ENCODE results near the gene UBXN2A. TPM values are rescaled to one million over a fixed set of nuclear protein-coding genes. Genes with fewer than 3 reads are reported as not detected.
"Not testable (repeated sequence)": the region's sequence is repeated elsewhere in the genome, so short reads cannot be mapped to it uniquely, and the experiment has no call there.

UBXN2A gene
- total RNA-seq, 2 experiments from 2014 or later = 11.8 to 12.2 TPM

- intact Hi-C loops (cut with micrococcal nuclease) = no loop called here
- H3K9me3 Mint-ChIP-seq = no peaks in the 10 kb centered on the region
- no peaks in the 10 kb centered on the region for H3K4me1 Mint-ChIP-seq (ENCODE audit: low read depth)
- H3K27ac Mint-ChIP-seq = no peak overlapping the region
- POLR2A ChIA-PET = interaction anchor here (1.2 kb wide), 1 partner anchor 81 kb away, joined by 4 read pairs; the partner anchor contains the start of gene ATAD2B
- no peak overlapping the region for H3K4me3 Mint-ChIP-seq
- CTCF ChIA-PET = interaction anchor here (1.1 kb wide), 1 partner anchor 183 kb away, joined by 3 read pairs; no protein-coding TSS in a partner anchor
- DNase-seq = no peak
- peaks cover 28% of the 10 kb centered on the region for H3K27me3 Mint-ChIP-seq
- H3K36me3 Mint-ChIP-seq = no peaks in the 10 kb centered on the region
Observed at GRCh38 chr2:24007693-24008092, 67.4 kb downstream of the UBXN2A start.

- POLR2A ChIA-PET = no interaction called here
- Mint-ChIP-seq H3K4me1 (ENCODE audit: low read depth) (no peaks in the 10 kb centered on the region), H3K27me3 (peaks cover 29% of the 10 kb centered on the region), H3K9me3 (no peaks in the 10 kb centered on the region), H3K36me3 (no peaks in the 10 kb centered on the region), H3K4me3 (no peak overlapping the region), H3K27ac (no peak overlapping the region)
- CTCF ChIA-PET = no interaction called here
- intact Hi-C loops (cut with micrococcal nuclease) = no loop called here
- DNase-seq = no peak
Observed at GRCh38 chr2:24008672-24009366, 68.6 kb downstream of the UBXN2A start.

GRCh38 chr2:24009367-24009679 is 69.1 kb downstream of the UBXN2A start:
- DNase-seq = no peak
- Mint-ChIP-seq H3K27ac (no peak overlapping the region), H3K27me3 (peaks cover 29% of the 10 kb centered on the region), H3K9me3 (no peaks in the 10 kb centered on the region), H3K4me3 (no peak overlapping the region), H3K4me1 (ENCODE audit: low read depth) (no peaks in the 10 kb centered on the region), H3K36me3 (no peaks in the 10 kb centered on the region)
- ChIA-PET POLR2A (no interaction called here), CTCF (no interaction called here)
- intact Hi-C loops (cut with micrococcal nuclease) = no loop called here

GRCh38 chr2:24009680-24010476 is 69.6 kb downstream of the UBXN2A start, which contains the start of gene MFSD2B:
Gene MFSD2B, plus strand, starts transcription at chr2:24010085. Its CDS starts 12 bp downstream, at chr2:24010097.
- H3K27ac Mint-ChIP-seq = no peak within 1 kb of the TSS
- H3K4me3 Mint-ChIP-seq = no peak within 1 kb of the TSS
- intact Hi-C loops (cut with micrococcal nuclease) = no loop called here
- peaks cover 29% of the 10 kb centered on the region for H3K27me3 Mint-ChIP-seq
- ChIA-PET POLR2A (no interaction called here), CTCF (no interaction called here)
- no peaks in the 10 kb centered on the region for H3K9me3 Mint-ChIP-seq
- H3K4me1 Mint-ChIP-seq (ENCODE audit: low read depth) = no peaks in the 10 kb centered on the region
- no peak for DNase-seq
- no peaks in the 10 kb centered on the region for H3K36me3 Mint-ChIP-seq

GRCh38 chr2:24010477-24011249 is 70.4 kb downstream of the UBXN2A start:
- intact Hi-C loops (cut with micrococcal nuclease) = no loop called here
- Mint-ChIP-seq H3K27me3 (peaks cover 29% of the 10 kb centered on the region), H3K36me3 (no peaks in the 10 kb centered on the region), H3K9me3 (no peaks in the 10 kb centered on the region), H3K4me1 (ENCODE audit: low read depth) (no peaks in the 10 kb centered on the region), H3K4me3 (no peak overlapping the region), H3K27ac (no peak overlapping the region)
- CTCF ChIA-PET = interaction anchor here (1.0 kb wide), 1 partner anchor 73 kb away, joined by 3 read pairs; no protein-coding TSS in a partner anchor
- POLR2A ChIA-PET = no interaction called here
- DNase-seq = no peak

GRCh38 chr2:24011250-24012104 is 71.2 kb downstream of the UBXN2A start:
- POLR2A ChIA-PET = no interaction called here
- Mint-ChIP-seq H3K9me3 (no peaks in the 10 kb centered on the region), H3K4me1 (ENCODE audit: low read depth) (no peaks in the 10 kb centered on the region), H3K27me3 (peaks cover 29% of the 10 kb centered on the region), H3K4me3 (no peak overlapping the region), H3K27ac (no peak overlapping the region), H3K36me3 (no peaks in the 10 kb centered on the region)
- intact Hi-C loops (cut with micrococcal nuclease) = no loop called here
- CTCF ChIA-PET = interaction anchor here (1.0 to 1.4 kb wide), 2 partner anchors 72 to 85 kb away, joined by 3 to 4 read pairs; partner anchors contain the start of gene ATAD2B
- no peak for DNase-seq

GRCh38 chr2:24012521-24013188 is 72.4 kb downstream of the UBXN2A start:
- POLR2A ChIA-PET = no interaction called here
- Mint-ChIP-seq H3K27ac (no peak overlapping the region), H3K4me3 (no peak overlapping the region), H3K9me3 (no peaks in the 10 kb centered on the region), H3K36me3 (no peaks in the 10 kb centered on the region), H3K4me1 (ENCODE audit: low read depth) (no peaks in the 10 kb centered on the region), H3K27me3 (peaks cover 29% of the 10 kb centered on the region)
- intact Hi-C loops (cut with micrococcal nuclease) = no loop called here
- DNase-seq = no peak
- CTCF ChIA-PET = interaction anchor here (1.4 kb wide), 1 partner anchor 86 kb away, joined by 4 read pairs; the partner anchor contains the start of gene ATAD2B

- POLR2A ChIA-PET; DNase-seq; intact Hi-C loops (cut with micrococcal nuclease); H3K9me3 Mint-ChIP-seq; H3K4me1 Mint-ChIP-seq (ENCODE audit: low read depth); H3K36me3 Mint-ChIP-seq; H3K27ac Mint-ChIP-seq; H3K4me3 Mint-ChIP-seq: not testable (repeated sequence)
- H3K27me3 Mint-ChIP-seq = peaks cover 19% of the 10 kb centered on the region
- CTCF ChIA-PET = interaction anchor here (1.5 kb wide), 1 partner anchor 88 kb away, joined by 4 read pairs; the partner anchor contains the start of gene ATAD2B
Observed at GRCh38 chr2:24014902-24015301, 74.6 kb downstream of the UBXN2A start.

GRCh38 chr2:24015562-24016375 is 75.5 kb downstream of the UBXN2A start:
- DNase-seq = no peak

GRCh38 chr2:24016376-24016761 is 76.1 kb downstream of the UBXN2A start:
- ChIA-PET CTCF (interaction anchor here (1.5 kb wide), 1 partner anchor 89 kb away, joined by 4 read pairs; the partner anchor contains the start of gene ATAD2B), POLR2A (no interaction called here)
- Mint-ChIP-seq H3K27me3 (peaks cover 11% of the 10 kb centered on the region), H3K27ac (no peak overlapping the region), H3K36me3 (no peaks in the 10 kb centered on the region), H3K4me3 (no peak overlapping the region), H3K4me1 (ENCODE audit: low read depth) (no peaks in the 10 kb centered on the region), H3K9me3 (no peaks in the 10 kb centered on the region)
- intact Hi-C loops (cut with micrococcal nuclease) = no loop called here
- no peak for DNase-seq

More at GRCh38 chr2:24015562-24016375, 75.5 kb downstream of the UBXN2A start:
- no peaks in the 10 kb centered on the region for H3K36me3 Mint-ChIP-seq
- H3K27me3 Mint-ChIP-seq = peaks cover 17% of the 10 kb centered on the region
- H3K9me3 Mint-ChIP-seq = no peaks in the 10 kb centered on the region
- intact Hi-C loops (cut with micrococcal nuclease) = no loop called here
- no peak overlapping the region for H3K27ac Mint-ChIP-seq
- CTCF ChIA-PET = interaction anchor here (1.5 kb wide), 1 partner anchor 89 kb away, joined by 4 read pairs; the partner anchor contains the start of gene ATAD2B
- no peaks in the 10 kb centered on the region for H3K4me1 Mint-ChIP-seq (ENCODE audit: low read depth)
- no peak overlapping the region for H3K4me3 Mint-ChIP-seq
- POLR2A ChIA-PET = no interaction called here

Data from activated CD4-positive, alpha-beta memory T cell treated with anti-CD3 and anti-CD28 coated beads for 36 hours (primary cell).